AG10803 (cell line): ENCODE data around the gene ZFYVE26.

Source experiments
- DNase-seq: peaks from one replicate; pipeline ENCODE4 v3.0.0; 2010; ENCODE audit warnings: low read depth
- H3K4me3 ChIP-seq: 2 replicates; pipeline ENCODE4 v1.5.1; 2011; ENCODE audit warnings: mild to moderate bottlenecking, low read length, control low read depth
- TF ChIP-seq, protein P1 (sequence below): conservative IDR thresholded peaks from 2 replicates; pipeline ENCODE4 v1.5.1; 2011; ENCODE audit warnings: mild to moderate bottlenecking, low read length, control low read depth, inconsistent platforms

Gene ZFYVE26

DNA sequence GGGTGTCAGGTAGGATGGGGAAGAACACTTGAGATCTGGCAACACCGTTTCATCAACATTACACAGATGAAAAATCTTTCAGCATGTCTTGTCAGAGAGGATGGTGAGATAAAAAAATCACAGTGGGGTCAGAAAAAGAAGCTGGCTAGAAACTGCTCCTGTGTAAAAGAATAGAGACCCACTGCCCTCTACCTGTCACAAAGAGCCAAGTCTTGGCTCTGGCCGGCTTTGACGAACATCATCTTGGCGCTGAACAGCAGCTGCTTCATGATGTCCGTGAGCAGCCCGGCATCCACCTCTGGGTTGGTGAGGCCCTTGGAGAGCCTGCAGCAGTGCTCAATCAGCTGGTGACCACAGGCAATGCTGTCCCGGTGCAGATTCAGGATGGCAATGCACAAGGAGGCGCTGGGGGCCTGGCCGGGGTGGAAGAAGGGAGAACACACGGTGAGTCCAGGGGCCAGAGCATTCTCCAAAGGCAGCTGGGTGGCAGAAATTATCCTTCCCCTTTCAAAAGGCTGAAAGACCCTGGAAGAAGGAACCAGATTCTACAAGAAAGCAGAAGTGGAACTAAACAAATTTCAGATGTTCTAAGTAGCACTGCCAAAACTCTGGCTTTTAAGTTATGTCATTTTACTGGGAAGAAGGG is 50.2 kb downstream of the ZFYVE26 start:
- no peak for DNase-seq
- no peak overlapping the region for H3K4me3 ChIP-seq

DNA sequence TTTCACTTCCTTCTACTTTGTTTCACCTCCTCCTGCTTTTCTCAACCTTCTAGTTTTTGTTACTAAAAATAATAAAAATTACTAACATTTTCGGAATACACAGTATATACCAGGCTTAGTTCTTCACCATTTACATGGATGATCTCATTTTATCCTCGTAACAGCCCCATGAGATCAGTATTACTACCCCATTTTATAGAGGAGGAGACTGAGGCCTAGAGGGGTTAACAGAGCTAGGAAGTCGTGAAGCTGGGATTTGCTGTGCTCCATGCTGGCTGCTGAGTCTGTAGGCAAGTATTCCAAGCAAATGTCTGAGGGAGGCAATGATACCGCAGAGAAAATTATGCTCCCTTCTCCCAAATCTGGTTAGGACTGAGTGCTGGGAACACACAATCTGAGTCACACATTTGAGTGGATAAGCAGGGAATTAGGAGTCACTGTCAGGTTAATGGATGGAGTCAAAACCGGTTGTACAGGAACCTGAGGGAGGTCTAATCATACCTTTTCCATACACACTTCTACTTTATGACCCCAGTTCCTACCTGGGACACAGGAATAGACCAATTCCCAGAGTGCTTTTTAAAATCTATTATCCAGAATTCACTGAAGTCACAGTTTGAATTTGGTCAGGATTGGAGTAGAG is 51.1 kb downstream of the ZFYVE26 start:
- no peak overlapping the region for H3K4me3 ChIP-seq
- no peak for DNase-seq
- TF ChIP-seq, protein P1, sequence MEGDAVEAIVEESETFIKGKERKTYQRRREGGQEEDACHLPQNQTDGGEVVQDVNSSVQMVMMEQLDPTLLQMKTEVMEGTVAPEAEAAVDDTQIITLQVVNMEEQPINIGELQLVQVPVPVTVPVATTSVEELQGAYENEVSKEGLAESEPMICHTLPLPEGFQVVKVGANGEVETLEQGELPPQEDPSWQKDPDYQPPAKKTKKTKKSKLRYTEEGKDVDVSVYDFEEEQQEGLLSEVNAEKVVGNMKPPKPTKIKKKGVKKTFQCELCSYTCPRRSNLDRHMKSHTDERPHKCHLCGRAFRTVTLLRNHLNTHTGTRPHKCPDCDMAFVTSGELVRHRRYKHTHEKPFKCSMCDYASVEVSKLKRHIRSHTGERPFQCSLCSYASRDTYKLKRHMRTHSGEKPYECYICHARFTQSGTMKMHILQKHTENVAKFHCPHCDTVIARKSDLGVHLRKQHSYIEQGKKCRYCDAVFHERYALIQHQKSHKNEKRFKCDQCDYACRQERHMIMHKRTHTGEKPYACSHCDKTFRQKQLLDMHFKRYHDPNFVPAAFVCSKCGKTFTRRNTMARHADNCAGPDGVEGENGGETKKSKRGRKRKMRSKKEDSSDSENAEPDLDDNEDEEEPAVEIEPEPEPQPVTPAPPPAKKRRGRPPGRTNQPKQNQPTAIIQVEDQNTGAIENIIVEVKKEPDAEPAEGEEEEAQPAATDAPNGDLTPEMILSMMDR: no peak

More for the DNA sequence above, 50.2 kb downstream of the ZFYVE26 start:
- TF ChIP-seq, protein P1: no peak

- no peak for DNase-seq
- TF ChIP-seq, protein P1: no peak
- H3K4me3 ChIP-seq: no peak overlapping the region
Observed at GRCh38 chr14:67764496-67764895, 51.9 kb downstream of the ZFYVE26 start.

- no peak for DNase-seq
- no peak overlapping the region for H3K4me3 ChIP-seq
- TF ChIP-seq, protein P1: no peak
Observed at GRCh38 chr14:67763158-67763822, 53.1 kb downstream of the ZFYVE26 start.

- TF ChIP-seq, protein P1: no peak
- no peak for DNase-seq
- no peak overlapping the region for H3K4me3 ChIP-seq
Observed at GRCh38 chr14:67762051-67762450, 54.3 kb downstream of the ZFYVE26 start.

- H3K4me3 ChIP-seq: no peak overlapping the region
- DNase-seq: no peak
- TF ChIP-seq, protein P1: no peak
Observed at GRCh38 chr14:67759916-67760315, 56.5 kb downstream of the ZFYVE26 start.
